ENCODE data around the gene THRAP3.
"Not testable (repeated sequence)": the region's sequence is repeated elsewhere in the genome, so short reads cannot be mapped to it uniquely, and the experiment has no call there.

The THRAP3 gene

GRCh38 chr1:36223996-36224536 lies at the start of gene THRAP3:
THRAP3 (plus strand) TSS chr1:36224443; CDS start chr1:36282564, 58,121 bp downstream.
- DNase-seq: peak; percentile 100

DNA sequence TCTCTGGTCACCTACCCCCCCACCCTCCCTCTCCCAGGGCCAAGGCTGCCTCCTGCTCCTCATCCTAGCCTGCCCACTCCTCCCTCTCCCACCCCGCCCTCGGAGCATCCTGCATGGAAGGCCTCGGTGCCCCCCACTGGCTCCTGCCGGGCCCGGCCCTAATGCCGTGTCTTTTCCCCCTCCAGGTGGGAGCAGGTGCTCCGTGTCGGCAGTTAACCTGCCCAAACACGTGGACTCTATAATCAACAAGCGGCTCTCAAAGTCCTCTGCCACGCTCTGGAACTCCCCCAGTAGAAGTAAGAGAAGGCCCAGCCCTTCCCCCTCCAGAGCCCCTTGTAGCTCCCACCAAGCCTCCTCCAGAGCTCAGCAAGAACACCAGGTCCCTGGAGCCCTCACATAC lies 49.5 kb upstream of the THRAP3 start:
- DNase-seq: no peak

DNA sequence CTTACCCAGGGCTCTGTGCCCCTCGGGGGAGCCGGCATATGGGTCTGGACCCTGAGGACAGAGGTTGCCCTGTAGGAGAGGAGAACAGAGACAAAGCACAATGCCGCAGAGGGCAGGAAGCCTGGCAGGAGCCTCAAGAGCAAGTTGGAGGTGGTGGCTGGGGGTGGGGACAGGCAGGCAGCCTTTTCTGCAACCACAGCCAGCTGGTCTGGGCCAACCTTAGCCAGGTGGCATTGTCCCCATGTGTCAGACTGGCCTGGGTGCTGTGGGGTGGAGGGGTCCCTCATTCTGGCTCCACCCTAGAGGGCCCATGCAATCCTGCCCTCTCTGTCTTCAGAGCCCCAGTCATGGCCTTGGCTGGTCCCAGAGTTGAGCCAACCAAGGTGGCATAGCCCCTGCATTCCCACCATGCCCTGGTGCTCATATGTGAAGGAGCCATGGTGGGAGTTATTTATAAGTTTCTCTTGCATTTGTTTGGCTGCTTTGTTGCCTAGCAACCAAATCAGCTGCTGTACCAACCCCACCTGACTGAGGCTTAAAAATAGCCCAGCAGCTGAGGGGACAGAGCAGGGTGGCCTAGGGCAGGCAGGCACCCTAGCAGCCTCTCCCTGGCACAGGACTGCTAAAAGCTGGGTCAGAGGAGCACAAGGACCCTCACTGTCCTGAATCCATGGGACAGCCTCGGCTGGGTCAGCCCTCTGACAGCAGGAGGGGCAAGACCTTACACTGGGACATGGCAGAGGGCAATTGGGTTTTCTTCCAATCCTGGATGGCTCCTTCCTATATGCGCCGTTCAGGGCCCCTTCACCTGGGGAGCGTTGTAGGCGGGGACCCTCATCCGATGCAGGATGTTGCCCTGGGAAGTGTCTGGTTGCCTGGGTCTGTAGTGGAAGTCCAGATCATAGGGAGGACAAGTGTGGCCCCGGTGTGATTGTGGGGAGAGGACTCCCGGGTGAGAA lies 48.8 kb upstream of the THRAP3 start:
- DNase-seq: peak; percentile 23

GRCh38 chr1:36176106-36176949 lies 47.9 kb upstream of the THRAP3 start:
- DNase-seq: no peak

DNA sequence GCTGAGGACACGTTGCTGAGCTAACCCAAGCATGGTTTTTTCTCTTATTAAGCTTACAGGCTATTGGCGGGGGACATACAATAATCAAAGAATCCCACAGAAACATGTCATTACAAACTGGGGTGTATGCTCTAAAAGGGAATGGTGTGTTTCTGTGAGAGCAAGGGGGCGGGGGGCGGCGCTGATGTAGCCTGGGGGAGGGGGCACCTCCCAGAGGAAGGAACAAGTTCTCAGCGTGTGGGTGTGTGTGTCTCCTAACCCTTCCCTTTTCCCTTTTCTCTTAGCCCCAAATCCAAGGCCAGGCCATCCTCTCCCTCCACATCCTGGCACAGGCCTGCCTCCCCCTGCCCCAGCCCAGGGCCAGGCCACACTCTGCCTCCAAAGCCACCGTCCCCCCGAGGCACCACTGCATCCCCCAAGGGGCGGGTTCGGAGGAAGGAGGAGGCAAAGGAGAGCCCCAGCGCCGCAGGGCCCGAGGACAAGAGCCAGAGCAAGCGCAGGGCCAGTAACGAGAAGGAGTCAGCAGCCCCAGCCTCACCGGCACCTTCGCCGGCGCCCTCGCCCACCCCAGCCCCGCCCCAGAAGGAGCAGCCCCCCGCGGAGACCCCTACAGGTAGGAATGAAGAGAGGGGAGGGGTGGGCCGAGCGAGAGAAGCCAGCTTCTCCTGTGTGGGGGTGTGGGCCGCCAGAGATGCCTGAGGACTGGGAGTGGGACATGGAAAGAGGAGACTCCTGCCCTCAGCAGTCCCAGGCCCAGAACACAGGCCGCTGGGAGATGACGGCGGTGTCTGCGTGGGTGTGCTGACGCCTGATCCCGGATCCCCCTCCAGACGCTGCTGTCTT lies 46.4 kb upstream of the THRAP3 start:
- no peak for DNase-seq

GRCh38 chr1:36178471-36179219 lies 45.6 kb upstream of the THRAP3 start:
- no peak for DNase-seq

DNA sequence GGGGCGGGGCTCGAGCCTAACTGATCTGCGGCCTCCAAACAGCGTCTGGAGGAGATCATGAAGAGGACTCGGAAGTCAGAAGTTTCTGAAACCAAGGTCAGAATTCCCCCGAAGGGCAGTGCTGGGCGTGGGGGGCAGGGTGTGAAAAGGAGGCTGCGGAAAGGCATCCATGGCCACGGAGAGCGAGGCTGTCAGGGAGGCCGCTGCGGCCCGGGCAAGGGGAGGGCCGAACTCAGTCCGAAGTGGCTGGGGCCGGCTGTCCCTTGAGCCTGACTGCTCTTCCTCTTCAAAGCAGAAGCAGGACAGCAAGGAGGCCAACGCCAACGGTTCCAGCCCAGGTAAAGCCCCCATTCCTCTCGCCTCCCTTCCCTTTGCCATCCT lies 45.0 kb upstream of the THRAP3 start:
- DNase-seq: no peak

GRCh38 chr1:36182734-36183133 lies 41.5 kb upstream of the THRAP3 start:
- DNase-seq: no peak

DNA sequence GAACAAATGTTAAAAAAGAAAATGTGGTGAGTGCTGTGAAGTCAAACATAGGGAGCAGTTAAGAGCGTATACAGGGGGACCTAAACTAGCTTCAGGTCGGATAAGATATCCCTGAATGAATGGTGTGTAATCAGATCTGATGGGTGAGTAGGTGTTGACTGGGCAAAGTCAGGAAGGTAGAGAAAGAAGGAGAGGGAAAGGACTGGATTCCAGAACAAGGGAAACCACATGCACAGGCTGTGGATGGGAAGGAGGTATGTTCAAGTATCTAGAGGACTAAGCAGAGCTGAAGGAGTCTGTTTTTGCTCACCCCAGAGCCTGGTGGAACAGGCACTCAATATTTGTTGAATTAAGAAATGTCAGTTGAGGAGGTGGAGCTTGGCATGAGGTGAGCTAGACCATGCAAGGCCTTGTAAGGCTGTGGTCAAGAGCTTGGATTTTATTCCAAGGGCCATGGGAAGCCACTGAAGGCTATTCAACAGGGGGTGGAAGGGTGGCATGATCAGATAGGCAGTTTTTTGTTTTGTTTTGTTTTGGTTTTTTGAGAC lies 40.9 kb upstream of the THRAP3 start:
- DNase-seq: no peak

GRCh38 chr1:36187800-36188593 lies 36.2 kb upstream of the THRAP3 start:
- peak; percentile 87 for DNase-seq

GRCh38 chr1:36196805-36197204 lies 27.4 kb upstream of the THRAP3 start:
- not testable (repeated sequence) for DNase-seq

GRCh38 chr1:36198641-36199040 lies 25.6 kb upstream of the THRAP3 start:
- no peak for DNase-seq

DNA sequence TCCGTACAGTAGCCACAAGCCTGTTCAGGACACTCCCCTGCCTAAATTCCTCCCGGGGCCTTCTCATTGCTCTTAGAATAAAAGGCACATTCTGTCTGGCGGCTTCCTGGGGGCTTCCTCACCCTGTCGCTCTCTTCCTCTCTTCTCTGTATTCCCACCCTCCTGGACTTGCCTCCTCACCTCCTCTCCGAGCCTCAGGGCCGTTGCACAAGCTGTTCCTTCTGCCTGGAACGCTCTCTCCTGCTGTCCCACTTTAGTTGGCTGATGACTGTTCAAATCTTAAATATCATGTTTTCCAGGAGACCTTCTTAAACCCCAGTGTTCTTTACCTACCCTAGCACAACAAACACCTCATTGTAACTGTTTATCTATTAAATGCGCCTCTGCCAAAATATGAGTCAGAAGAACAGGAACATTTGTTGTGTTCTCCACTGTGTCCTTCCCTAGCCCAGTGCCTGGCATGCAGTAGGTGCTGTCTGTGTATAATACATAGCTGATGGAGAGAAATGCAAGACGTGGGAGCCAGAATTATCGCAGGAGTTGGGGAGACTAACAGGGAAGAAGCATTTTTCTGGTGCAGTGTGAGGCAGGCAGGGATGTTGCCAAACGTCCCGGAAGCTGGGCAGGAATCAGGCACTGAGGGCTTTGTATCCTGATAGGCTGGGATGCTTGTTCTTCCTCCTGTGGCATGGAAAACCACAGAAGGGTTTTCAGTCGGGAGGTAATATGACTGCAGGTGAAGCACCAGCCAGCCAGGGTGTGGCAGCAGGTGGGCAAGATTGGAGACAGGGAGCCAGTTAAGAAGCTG lies 24.1 kb upstream of the THRAP3 start:
- DNase-seq: no peak

GRCh38 chr1:36203027-36203553 lies 21.2 kb upstream of the THRAP3 start:
- DNase-seq: no peak

GRCh38 chr1:36203554-36204346 lies 20.5 kb upstream of the THRAP3 start:
- DNase-seq: no peak

- DNase-seq: no peak
These were observed 19.8 kb upstream of the THRAP3 start for GRCh38 chr1:36204347-36204909.

GRCh38 chr1:36206323-36206858 lies 17.9 kb upstream of the THRAP3 start:
- no peak for DNase-seq

GRCh38 chr1:36207339-36207738 lies 16.9 kb upstream of the THRAP3 start:
- no peak for DNase-seq

All from CD4-positive, alpha-beta T cell treated with Interleukin-4 for 4 hours (primary cell).